ENCODE measurements around the gene CD163L1.

CD163L1 gene

GRCh38 chr12:7403466-7403865 is 40.5 kb downstream of the CD163L1 start:
- TF ChIP-seq CTCF (IDR thresholded peaks at IDR 0.05), result no peak
- H3K27me3 ChIP-seq, result no peaks in the 10 kb centered on the region
- no peaks in the 10 kb centered on the region for H3K36me3 ChIP-seq
- H3K27ac ChIP-seq, result no peak overlapping the region
- no peaks in the 10 kb centered on the region for H3K4me1 ChIP-seq
- no peak for DNase-seq
- intact Hi-C loops (cut with DNase I; ENCODE audit: low total_unique reads), result no loop called here
- H3K9me3 ChIP-seq, result no peaks in the 10 kb centered on the region
- no peak overlapping the region for H3K4me3 ChIP-seq

- no peak for DNase-seq
- intact Hi-C loops (cut with DNase I; ENCODE audit: low total_unique reads), result no loop called here
- TF ChIP-seq CTCF (IDR thresholded peaks at IDR 0.05), result no peak
These were observed 44.9 kb downstream of the CD163L1 start for GRCh38 chr12:7399089-7399488.

GRCh38 chr12:7396418-7396817 is 47.5 kb downstream of the CD163L1 start:
- intact Hi-C loops (cut with DNase I; ENCODE audit: low total_unique reads), result no loop called here
- Histone ChIP-seq H3K9me3 (no peaks in the 10 kb centered on the region), H3K4me3 (no peak overlapping the region), H3K27ac (no peak overlapping the region), H3K36me3 (no peaks in the 10 kb centered on the region), H3K4me1 (no peaks in the 10 kb centered on the region), H3K27me3 (no peaks in the 10 kb centered on the region)
- no peak for TF ChIP-seq CTCF (IDR thresholded peaks at IDR 0.05)
- no peak for DNase-seq

More at GRCh38 chr12:7399089-7399488, 44.9 kb downstream of the CD163L1 start:
- Histone ChIP-seq H3K36me3 (no peaks in the 10 kb centered on the region), H3K27ac (no peak overlapping the region), H3K9me3 (no peaks in the 10 kb centered on the region), H3K4me3 (no peak overlapping the region), H3K27me3 (no peaks in the 10 kb centered on the region), H3K4me1 (no peaks in the 10 kb centered on the region)

GRCh38 chr12:7395950-7396349 is 48.0 kb downstream of the CD163L1 start:
- DNase-seq, result no peak

GRCh38 chr12:7387289-7387688 is 56.7 kb downstream of the CD163L1 start:
- Histone ChIP-seq H3K36me3 (no peaks in the 10 kb centered on the region), H3K4me3 (no peak overlapping the region), H3K27ac (no peak overlapping the region), H3K27me3 (no peaks in the 10 kb centered on the region), H3K4me1 (no peaks in the 10 kb centered on the region), H3K9me3 (peaks cover 0 to 17% (median 4%) of the 10 kb centered on the region in 3 donors)
- DNase-seq, result no peak
- intact Hi-C loops (cut with DNase I; ENCODE audit: low total_unique reads), result no loop called here
- no peak for TF ChIP-seq CTCF (IDR thresholded peaks at IDR 0.05)

More at GRCh38 chr12:7395950-7396349, 48.0 kb downstream of the CD163L1 start:
- TF ChIP-seq CTCF (IDR thresholded peaks at IDR 0.05), result no peak
- no peak overlapping the region for H3K4me3 ChIP-seq
- no peaks in the 10 kb centered on the region for H3K4me1 ChIP-seq
- no peaks in the 10 kb centered on the region for H3K36me3 ChIP-seq
- no peaks in the 10 kb centered on the region for H3K27me3 ChIP-seq
- intact Hi-C loops (cut with DNase I; ENCODE audit: low total_unique reads), result no loop called here
- no peak overlapping the region for H3K27ac ChIP-seq
- no peaks in the 10 kb centered on the region for H3K9me3 ChIP-seq

GRCh38 chr12:7383157-7383556 is 60.8 kb downstream of the CD163L1 start:
- H3K4me1 ChIP-seq, result no peaks in the 10 kb centered on the region
- TF ChIP-seq CTCF (IDR thresholded peaks at IDR 0.05), result no peak
- no peak overlapping the region for H3K27ac ChIP-seq
- H3K4me3 ChIP-seq, result no peak overlapping the region
- no peak for DNase-seq
- H3K9me3 ChIP-seq, result peaks cover 0 to 15% (median 4%) of the 10 kb centered on the region in 3 donors
- no peaks in the 10 kb centered on the region for H3K27me3 ChIP-seq
- H3K36me3 ChIP-seq, result no peaks in the 10 kb centered on the region
- intact Hi-C loops (cut with DNase I; ENCODE audit: low total_unique reads), result no loop called here
